ENCODE results near the gene ZNF593.

The ZNF593 gene

DNA sequence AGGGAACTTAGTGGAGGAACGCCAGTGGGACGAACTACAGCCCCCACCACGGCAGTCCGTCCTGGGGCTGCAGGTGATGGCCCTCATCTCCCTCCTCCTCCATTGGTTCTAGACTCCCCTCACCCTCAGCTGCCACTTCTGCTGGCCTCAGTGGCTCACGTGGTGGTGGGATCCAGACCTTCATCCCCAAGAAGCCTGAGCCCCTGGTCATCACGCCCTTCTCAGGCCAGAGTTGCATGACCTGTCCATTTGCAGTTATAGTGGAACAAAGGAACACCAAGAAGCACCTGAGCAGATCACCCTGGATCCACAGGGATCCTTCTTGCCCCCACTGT is 23.8 kb upstream of the ZNF593 start:
- H3K27ac ChIP-seq = no peak overlapping the region
- POLR2A ChIA-PET (ENCODE audit: low non-redundant PET) = no interaction called here
- TF ChIP-seq, protein P1, sequence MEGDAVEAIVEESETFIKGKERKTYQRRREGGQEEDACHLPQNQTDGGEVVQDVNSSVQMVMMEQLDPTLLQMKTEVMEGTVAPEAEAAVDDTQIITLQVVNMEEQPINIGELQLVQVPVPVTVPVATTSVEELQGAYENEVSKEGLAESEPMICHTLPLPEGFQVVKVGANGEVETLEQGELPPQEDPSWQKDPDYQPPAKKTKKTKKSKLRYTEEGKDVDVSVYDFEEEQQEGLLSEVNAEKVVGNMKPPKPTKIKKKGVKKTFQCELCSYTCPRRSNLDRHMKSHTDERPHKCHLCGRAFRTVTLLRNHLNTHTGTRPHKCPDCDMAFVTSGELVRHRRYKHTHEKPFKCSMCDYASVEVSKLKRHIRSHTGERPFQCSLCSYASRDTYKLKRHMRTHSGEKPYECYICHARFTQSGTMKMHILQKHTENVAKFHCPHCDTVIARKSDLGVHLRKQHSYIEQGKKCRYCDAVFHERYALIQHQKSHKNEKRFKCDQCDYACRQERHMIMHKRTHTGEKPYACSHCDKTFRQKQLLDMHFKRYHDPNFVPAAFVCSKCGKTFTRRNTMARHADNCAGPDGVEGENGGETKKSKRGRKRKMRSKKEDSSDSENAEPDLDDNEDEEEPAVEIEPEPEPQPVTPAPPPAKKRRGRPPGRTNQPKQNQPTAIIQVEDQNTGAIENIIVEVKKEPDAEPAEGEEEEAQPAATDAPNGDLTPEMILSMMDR (conservative IDR thresholded peaks at IDR 0.05; ENCODE audit: low read depth) = no peak
- no peak for DNase-seq (ENCODE audit: low spot score)
- CTCF ChIA-PET = interaction anchor here (0.8 to 2.8 kb wide), 8 partner anchors 9 to 104 kb away, joined by 3 to 41 read pairs (median 6); partner anchors contain the start of genes CEP85 and SLC30A2

DNA sequence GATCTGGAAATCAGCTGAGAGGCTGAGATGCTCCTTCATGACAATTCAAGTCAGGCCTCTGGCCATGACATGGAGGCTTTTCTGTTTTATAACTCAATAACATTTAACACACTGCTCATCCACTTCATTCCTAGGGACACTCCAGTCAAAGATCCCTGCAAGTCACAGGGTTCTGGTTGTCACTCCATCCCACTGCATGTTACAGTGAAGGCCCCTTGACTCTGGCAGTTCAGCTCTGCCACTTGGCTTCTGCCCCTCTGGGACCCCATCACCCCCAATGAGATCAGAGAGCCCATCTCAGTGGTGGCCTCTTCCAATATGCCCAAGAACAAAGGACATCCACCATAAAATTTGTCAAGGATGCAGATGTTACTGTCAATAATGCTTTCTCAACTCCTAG is 20.8 kb upstream of the ZNF593 start:
- no peak overlapping the region for H3K27ac ChIP-seq
- TF ChIP-seq, protein P1 (conservative IDR thresholded peaks at IDR 0.05; ENCODE audit: low read depth) = no peak
- DNase-seq (ENCODE audit: low spot score) = no peak
- POLR2A ChIA-PET (ENCODE audit: low non-redundant PET) = no interaction called here
- CTCF ChIA-PET = no interaction called here

DNA sequence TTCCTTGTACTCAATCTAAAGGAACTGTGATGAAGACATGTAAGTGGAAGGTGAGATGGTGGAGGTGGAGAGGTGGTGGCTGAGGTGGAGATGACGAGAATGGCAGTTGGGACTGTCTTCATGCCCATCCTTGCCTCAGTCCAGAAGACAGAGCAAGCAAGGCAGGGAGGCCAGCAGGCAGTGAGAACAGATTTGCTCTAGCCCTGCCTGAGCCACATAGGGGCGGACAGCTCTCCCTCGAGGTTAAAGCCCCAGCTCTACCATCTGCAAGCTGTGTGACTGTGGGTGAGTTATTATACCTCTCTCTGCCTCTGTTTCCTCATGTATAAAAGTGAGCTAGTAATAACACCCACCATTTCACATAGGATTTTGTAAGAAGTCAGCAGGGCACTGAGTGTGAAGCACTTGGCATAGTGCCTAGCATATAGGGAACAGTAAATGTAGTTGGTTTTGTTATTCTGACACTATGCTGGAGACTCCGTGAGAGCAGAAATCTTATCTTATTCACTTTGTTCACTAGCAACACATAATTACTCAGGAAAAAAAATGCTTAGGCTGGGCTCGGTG is 15.7 kb upstream of the ZNF593 start:
- CTCF ChIA-PET = interaction anchor here (1.1 to 1.7 kb wide), 2 partner anchors 9 to 37 kb away, joined by 3 to 8 read pairs; partner anchors contain the start of gene CATSPER4
- DNase-seq (ENCODE audit: low spot score) = no peak
- POLR2A ChIA-PET (ENCODE audit: low non-redundant PET) = no interaction called here

DNA sequence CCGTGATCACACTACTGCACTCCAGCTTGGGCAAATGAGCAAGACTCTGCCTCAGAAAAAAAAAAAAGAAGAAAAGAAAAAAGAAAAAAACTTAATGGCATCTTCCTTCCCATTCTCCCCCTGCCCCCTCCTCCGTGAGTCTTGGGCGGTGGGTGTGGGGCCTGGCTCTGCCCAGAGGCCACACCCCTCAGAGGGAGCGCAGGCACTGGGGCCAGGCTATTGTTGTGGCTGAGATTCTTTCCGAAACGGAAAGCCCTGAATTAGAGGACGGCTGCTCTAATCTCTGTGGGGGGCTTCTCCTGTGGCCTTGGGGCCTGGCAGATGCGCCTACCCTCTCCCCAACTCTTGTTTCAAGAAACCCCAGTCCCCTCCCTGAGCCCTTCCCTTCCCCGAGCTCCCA is 15.0 kb upstream of the ZNF593 start:
- TF ChIP-seq, protein P1 (conservative IDR thresholded peaks at IDR 0.05; ENCODE audit: low read depth) = no peak
- POLR2A ChIA-PET (ENCODE audit: low non-redundant PET) = no interaction called here
- CTCF ChIA-PET = interaction anchor here (1.1 to 1.7 kb wide), 2 partner anchors 10 to 36 kb away, joined by 3 to 8 read pairs; partner anchors contain the start of gene CATSPER4
- no peak for DNase-seq (ENCODE audit: low spot score)
- no peak overlapping the region for H3K27ac ChIP-seq

More for the DNA sequence above, 15.7 kb upstream of the ZNF593 start:
- H3K27ac ChIP-seq = no peak overlapping the region
- TF ChIP-seq, protein P1 (conservative IDR thresholded peaks at IDR 0.05; ENCODE audit: low read depth) = no peak

GRCh38 chr1:26155370-26156284 is 14.1 kb upstream of the ZNF593 start:
- TF ChIP-seq, protein P1 (conservative IDR thresholded peaks at IDR 0.05; ENCODE audit: low read depth) = no peak
- no peak overlapping the region for H3K27ac ChIP-seq
- DNase-seq (ENCODE audit: low spot score) = no peak
- POLR2A ChIA-PET (ENCODE audit: low non-redundant PET) = no interaction called here
- CTCF ChIA-PET = interaction anchor here (0.5 to 1.7 kb wide), 4 partner anchors 10 to 641 kb away, joined by 4 to 8 read pairs (median 5); no protein-coding TSS in a partner anchor

DNA sequence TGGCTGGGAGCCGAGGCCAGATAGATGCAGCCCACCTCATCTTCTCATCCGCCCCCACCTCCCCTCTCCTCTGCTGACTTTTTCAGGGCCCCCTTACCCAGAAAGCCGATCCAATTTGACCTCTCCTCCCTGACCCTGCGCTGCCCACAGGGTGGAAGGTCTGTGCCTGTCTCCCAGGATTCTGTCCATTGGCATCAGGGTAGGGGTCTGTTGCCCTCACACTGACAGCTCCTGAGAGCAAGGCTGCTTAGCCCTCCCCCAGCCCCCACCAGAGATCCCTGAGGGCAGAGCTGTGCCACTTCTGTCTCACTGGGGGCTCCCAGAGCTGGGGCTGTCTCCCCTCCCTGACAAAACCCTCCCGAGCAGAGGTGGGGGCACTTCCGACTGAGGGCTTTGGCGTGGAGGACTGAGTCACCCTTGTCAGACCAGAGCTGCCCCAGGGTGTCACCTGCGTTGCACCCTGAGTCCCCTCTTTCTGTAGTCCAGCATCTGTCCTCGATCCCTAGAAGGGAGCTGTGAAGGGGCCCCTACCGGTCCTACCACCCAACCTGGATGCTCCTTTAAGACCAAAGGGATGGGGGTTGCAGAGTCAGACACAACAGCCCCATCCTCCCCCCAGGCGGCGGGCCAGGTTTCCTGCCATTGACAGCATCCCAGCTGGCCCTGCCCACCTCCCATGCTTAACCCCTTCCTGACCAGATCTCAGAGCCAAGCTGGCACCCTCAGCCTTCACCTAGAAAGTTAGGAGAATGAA is 13.2 kb upstream of the ZNF593 start:
- DNase-seq (ENCODE audit: low spot score) = no peak
- ChIA-PET POLR2A (ENCODE audit: low non-redundant PET) (no interaction called here), CTCF (interaction anchor here (1.3 to 1.4 kb wide), 2 partner anchors 12 to 120 kb away, joined by 5 read pairs; no protein-coding TSS in a partner anchor)
- TF ChIP-seq, protein P1 (conservative IDR thresholded peaks at IDR 0.05; ENCODE audit: low read depth) = no peak
- H3K27ac ChIP-seq = no peak overlapping the region

Data from RWPE1 (cell line).